DOHH2 (cell line): ENCODE data around the gene MED13.

Experiments
- H3F3A ChIP-seq: fragments of 200-600 bp; sonication (generic), shearing (Covaris generic); 2 replicates; pipeline ENCODE4 v1.6.0; 2016; ENCODE audit warnings: antibody characterized with exemption, mild to moderate bottlenecking; ENCODE audit not compliant: control insufficient read depth, insufficient read depth
- H3K27ac ChIP-seq: fragments of 200-600 bp; sonication (generic); 2 replicates; pipeline ENCODE4 v1.5.1; 2014; ENCODE audit warnings: low read depth, mild to moderate bottlenecking, low read length, moderate library complexity
- H3K27me3 ChIP-seq: fragments of 200-600 bp; sonication (generic); 2 replicates; pipeline ENCODE4 v1.6.1; 2014; ENCODE audit warnings: mild to moderate bottlenecking, low read length, mixed read lengths; ENCODE audit not compliant: control insufficient read depth
- H3K36me3 ChIP-seq: fragments of 200-600 bp; sonication (generic); 2 replicates; pipeline ENCODE4 v1.6.1; 2014; ENCODE audit warnings: mild to moderate bottlenecking, low read length, moderate library complexity, mixed read lengths; ENCODE audit not compliant: control insufficient read depth
- H3K4me1 ChIP-seq: fragments of 200-600 bp; sonication (generic); 2 replicates; pipeline ENCODE4 v1.6.1; 2014; ENCODE audit warnings: mild to moderate bottlenecking, low read length, mixed read lengths; ENCODE audit not compliant: control insufficient read depth
- H3K4me2 ChIP-seq: fragments of 200-600 bp; sonication (generic); 2 replicates; pipeline ENCODE4 v1.6.0; 2014; ENCODE audit warnings: mild to moderate bottlenecking, low read length, moderate library complexity
- H3K4me3 ChIP-seq: fragments of 200-600 bp; sonication (generic); 2 replicates; pipeline ENCODE4 v1.5.1; 2014; ENCODE audit warnings: mild to moderate bottlenecking, low read length, mixed read lengths
- H3K79me2 ChIP-seq: fragments of 200-600 bp; sonication (generic); 2 replicates; pipeline ENCODE4 v1.6.1; 2014; ENCODE audit warnings: mild to moderate bottlenecking, low read length, mixed read lengths; ENCODE audit not compliant: control insufficient read depth
- H3K9me2 ChIP-seq: fragments of 200-600 bp; sonication (generic); replicated peaks from 2 replicates; pipeline ENCODE4 v1.6.1; 2014; ENCODE audit warnings: mild to moderate bottlenecking, low read length, mixed read lengths; ENCODE audit not compliant: control insufficient read depth
- H3K9me3 ChIP-seq: fragments of 200-600 bp; sonication (generic); 2 replicates; pipeline ENCODE4 v1.6.1; 2014; ENCODE audit warnings: antibody characterized with exemption, low read length, mixed read lengths; ENCODE audit not compliant: control insufficient read depth, insufficient read depth
- H4K20me1 ChIP-seq: fragments of 200-600 bp; sonication (generic); 2 replicates; pipeline ENCODE4 v1.6.0; 2014; ENCODE audit warnings: low read depth, mild to moderate bottlenecking, antibody characterized with exemption, low read length, moderate library complexity; ENCODE audit not compliant: control insufficient read depth, insufficient read depth
- EZH2phosphoT487 ChIP-seq: fragments of 200-600 bp; sonication (generic); IDR thresholded peaks from 2 replicates; pipeline ENCODE4 v1.6.1; 2017; ENCODE audit warnings: borderline replicate concordance, mild to moderate bottlenecking, antibody characterized with exemption, low read length, moderate library complexity, mixed read lengths
- TF ChIP-seq, protein P1 (sequence below): fragments of 200-600 bp; sonication (generic); IDR thresholded peaks from one replicate; pipeline ENCODE4 v1.5.1; 2014; ENCODE audit warnings: antibody characterized with exemption, mild to moderate bottlenecking, low read depth, low read length; ENCODE audit not compliant: poor library complexity, severe bottlenecking

Gene MED13

GRCh38 chr17:62090021-62090824 is 25.1 kb upstream of the MED13 start:
- Histone ChIP-seq H3K4me2 (no peak overlapping the region), H3K79me2 (no peaks in the 10 kb centered on the region), H4K20me1 (no peaks in the 10 kb centered on the region), H3K9me3 (no peaks in the 10 kb centered on the region), H3K27ac (no peak overlapping the region), H3K27me3 (peaks cover 10% of the 10 kb centered on the region), H3K9me2 (no peaks in the 10 kb centered on the region), H3F3A (no peaks in the 10 kb centered on the region), H3K36me3 (no peaks in the 10 kb centered on the region), H3K4me3 (no peak overlapping the region), H3K4me1 (0 out of 2 replicates have a peak, but pooled peaks cover 1% of the 10 kb centered on the region)
- TF ChIP-seq EZH2phosphoT487 = no peak
- TF ChIP-seq, protein P1, sequence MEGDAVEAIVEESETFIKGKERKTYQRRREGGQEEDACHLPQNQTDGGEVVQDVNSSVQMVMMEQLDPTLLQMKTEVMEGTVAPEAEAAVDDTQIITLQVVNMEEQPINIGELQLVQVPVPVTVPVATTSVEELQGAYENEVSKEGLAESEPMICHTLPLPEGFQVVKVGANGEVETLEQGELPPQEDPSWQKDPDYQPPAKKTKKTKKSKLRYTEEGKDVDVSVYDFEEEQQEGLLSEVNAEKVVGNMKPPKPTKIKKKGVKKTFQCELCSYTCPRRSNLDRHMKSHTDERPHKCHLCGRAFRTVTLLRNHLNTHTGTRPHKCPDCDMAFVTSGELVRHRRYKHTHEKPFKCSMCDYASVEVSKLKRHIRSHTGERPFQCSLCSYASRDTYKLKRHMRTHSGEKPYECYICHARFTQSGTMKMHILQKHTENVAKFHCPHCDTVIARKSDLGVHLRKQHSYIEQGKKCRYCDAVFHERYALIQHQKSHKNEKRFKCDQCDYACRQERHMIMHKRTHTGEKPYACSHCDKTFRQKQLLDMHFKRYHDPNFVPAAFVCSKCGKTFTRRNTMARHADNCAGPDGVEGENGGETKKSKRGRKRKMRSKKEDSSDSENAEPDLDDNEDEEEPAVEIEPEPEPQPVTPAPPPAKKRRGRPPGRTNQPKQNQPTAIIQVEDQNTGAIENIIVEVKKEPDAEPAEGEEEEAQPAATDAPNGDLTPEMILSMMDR = no peak

DNA sequence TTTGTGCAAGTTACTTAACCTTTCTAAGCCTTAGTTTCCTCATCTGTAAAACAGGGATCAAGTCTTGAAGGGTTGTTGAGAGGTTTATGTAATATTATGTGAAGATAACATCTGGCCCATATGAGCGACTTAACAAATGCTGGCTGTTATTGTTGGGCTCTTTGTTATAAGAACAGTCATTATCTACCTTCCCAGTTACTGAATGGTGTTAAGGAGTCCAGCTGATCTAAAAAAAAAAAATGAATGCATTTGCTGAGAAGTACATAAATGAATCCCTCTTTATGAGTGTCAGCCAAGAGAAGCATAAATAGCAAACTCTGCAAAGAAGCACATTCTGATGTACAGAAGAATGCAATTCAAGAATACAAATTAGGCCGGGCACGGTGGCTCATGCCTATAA is 24.3 kb upstream of the MED13 start:
- no peaks in the 10 kb centered on the region for H3K36me3 ChIP-seq
- peaks cover 10% of the 10 kb centered on the region for H3K27me3 ChIP-seq
- H4K20me1 ChIP-seq = no peaks in the 10 kb centered on the region
- no peaks in the 10 kb centered on the region for H3K9me3 ChIP-seq
- H3K9me2 ChIP-seq = no peaks in the 10 kb centered on the region
- no peaks in the 10 kb centered on the region for H3K79me2 ChIP-seq
- TF ChIP-seq, protein P1 = no peak
- TF ChIP-seq EZH2phosphoT487 = no peak
- no peaks in the 10 kb centered on the region for H3F3A ChIP-seq
- no peak overlapping the region for H3K4me3 ChIP-seq
- H3K27ac ChIP-seq = no peak overlapping the region
- H3K4me1 ChIP-seq = 0 out of 2 replicates have a peak, but pooled peaks cover 2% of the 10 kb centered on the region
- no peak overlapping the region for H3K4me2 ChIP-seq

- Histone ChIP-seq H3K27ac (no peak overlapping the region), H3K9me3 (no peaks in the 10 kb centered on the region), H3F3A (no peaks in the 10 kb centered on the region), H3K27me3 (no peaks in the 10 kb centered on the region), H3K9me2 (no peaks in the 10 kb centered on the region), H3K36me3 (no peaks in the 10 kb centered on the region), H3K4me3 (no peak overlapping the region), H3K4me1 (0 out of 2 replicates have a peak, but pooled peaks cover 2% of the 10 kb centered on the region), H4K20me1 (no peaks in the 10 kb centered on the region), H3K79me2 (no peaks in the 10 kb centered on the region), H3K4me2 (no peak overlapping the region)
- TF ChIP-seq, protein P1 = no peak
- no peak for TF ChIP-seq EZH2phosphoT487
These were observed 21.7 kb upstream of the MED13 start for GRCh38 chr17:62086737-62087136.
